HepG2 (cell line): Measurements from ENCODE around the gene ZC3H7B. TPM values are rescaled to one million over a fixed set of nuclear protein-coding genes. Genes with fewer than 3 reads are reported as not detected.

Experiments
- DNMT3B ChIP-seq: conservative IDR thresholded peaks from 2 replicates; pipeline ENCODE4 v1.6.1; 2016; ENCODE audit warnings: missing biosample characterization, control low read depth
- EZH2 ChIP-seq: conservative IDR thresholded peaks from 2 replicates; pipeline ENCODE4 v1.6.1; 2012; ENCODE audit warnings: mild to moderate bottlenecking, low read depth, low read length, moderate library complexity
- GABPA ChIP-seq, 2 experiments: IDR thresholded peaks; 2 replicates each; pipeline ENCODE4 v1.6.1; 2011 to 2016; ENCODE audit warnings: low read depth in 2 of 2, low read length in 1 of 2, missing biosample characterization in 1 of 2, missing genetic modification characterization in 1 of 2
- GATAD1 ChIP-seq: IDR thresholded peaks from 2 replicates; pipeline ENCODE4 v1.6.1; 2016; ENCODE audit warnings: missing genetic modification reagents, missing compliant biosample characterization
- MED8 ChIP-seq: sonication (generic); formaldehyde crosslinking; IDR thresholded peaks from 2 replicates; pipeline ENCODE4 v1.8.1; 2023; ENCODE audit warnings: mild to moderate bottlenecking, missing genetic modification reagents; ENCODE audit not compliant: insufficient replicate concordance
- MEIS2 ChIP-seq: sonication (generic); formaldehyde crosslinking; IDR thresholded peaks from 2 replicates; pipeline ENCODE4 v1.9.0; 2021; ENCODE audit warnings: mild to moderate bottlenecking, missing genetic modification reagents
- NFKB2 ChIP-seq: sonication (generic); formaldehyde crosslinking; IDR thresholded peaks from 2 replicates; pipeline ENCODE4 v1.4.0; 2020; ENCODE audit warnings: missing genetic modification reagents, borderline replicate concordance
- RCOR2 ChIP-seq: IDR thresholded peaks from 2 replicates; pipeline ENCODE4 v1.6.1; 2016; ENCODE audit warnings: missing biosample characterization, missing genetic modification reagents
- RFXAP ChIP-seq: sonication (generic); formaldehyde crosslinking; IDR thresholded peaks from 2 replicates; pipeline ENCODE4 v1.4.0; 2020; ENCODE audit warnings: missing genetic modification reagents, borderline replicate concordance
- RNF2 ChIP-seq: fragments of 450-650 bp; conservative IDR thresholded peaks from 2 replicates; pipeline ENCODE4 v1.6.1; 2016; ENCODE audit warnings: low read depth
- TAF1 ChIP-seq: sonication (generic); formaldehyde crosslinking; IDR thresholded peaks from 2 replicates; pipeline ENCODE4 v1.4.0; 2020; ENCODE audit warnings: missing genetic modification reagents
- TAF15 ChIP-seq: fragments of 200-400 bp; formaldehyde crosslinking; IDR thresholded peaks from one replicate; pipeline ENCODE4 v1.6.1; 2018; ENCODE audit warnings: mild to moderate bottlenecking, low read depth, low read length; ENCODE audit not compliant: poor library complexity, severe bottlenecking
- TBL1XR1 ChIP-seq: fragments of 150-350 bp; IDR thresholded peaks from 2 replicates; pipeline ENCODE4 v1.6.1; 2014; ENCODE audit warnings: borderline replicate concordance, low read length; ENCODE audit not compliant: partially characterized antibody
- TEAD3 ChIP-seq: optimal IDR thresholded peaks from 2 replicates; pipeline ENCODE3; 2016; ENCODE audit warnings: borderline replicate concordance
- TSC22D2 ChIP-seq: sonication (generic); formaldehyde crosslinking; IDR thresholded peaks from 2 replicates; pipeline ENCODE4 v1.5.1; 2020; ENCODE audit warnings: missing genetic modification reagents, mild to moderate bottlenecking, borderline replicate concordance
- ZBTB3 ChIP-seq: sonication (generic); formaldehyde crosslinking; IDR thresholded peaks from 2 replicates; pipeline ENCODE4 v1.4.0; 2020; ENCODE audit warnings: low read depth, mild to moderate bottlenecking, moderate library complexity, missing genetic modification reagents, borderline replicate concordance
- ZBTB7B ChIP-seq: sonication (generic); formaldehyde crosslinking; IDR thresholded peaks from 2 replicates; pipeline ENCODE4 v1.4.0; 2020; ENCODE audit warnings: missing genetic modification reagents
- ZFAT ChIP-seq: sonication (generic); formaldehyde crosslinking; conservative IDR thresholded peaks from 2 replicates; pipeline ENCODE4 v1.8.1; 2023; ENCODE audit warnings: missing genetic modification reagents, inconsistent platforms
- ZFP36L2 ChIP-seq: sonication (generic); formaldehyde crosslinking; IDR thresholded peaks from 2 replicates; pipeline ENCODE4 v1.4.0; 2020; ENCODE audit warnings: missing genetic modification reagents
- ZNF30 ChIP-seq: sonication (generic); formaldehyde crosslinking; IDR thresholded peaks from 2 replicates; pipeline ENCODE4 v1.5.0; 2020; ENCODE audit warnings: mild to moderate bottlenecking, missing genetic modification reagents
- ZNF577 ChIP-seq: sonication (generic); formaldehyde crosslinking; IDR thresholded peaks from 2 replicates; pipeline ENCODE4 v1.4.0; 2020; ENCODE audit warnings: mild to moderate bottlenecking, low read depth, missing genetic modification reagents, borderline replicate concordance
- ZNF660 ChIP-seq: sonication (generic); formaldehyde crosslinking; IDR thresholded peaks from 2 replicates; pipeline ENCODE4 v1.5.1; 2020; ENCODE audit warnings: mild to moderate bottlenecking, low read depth, missing genetic modification reagents, borderline replicate concordance
- ZNF777 ChIP-seq: sonication (generic); formaldehyde crosslinking; IDR thresholded peaks from 2 replicates; pipeline ENCODE4 v1.4.0; 2020; ENCODE audit warnings: missing genetic modification reagents
- ZSCAN31 ChIP-seq: sonication (generic); formaldehyde crosslinking; IDR thresholded peaks from 2 replicates; pipeline ENCODE4 v1.5.0; 2020; ENCODE audit warnings: low read depth, mild to moderate bottlenecking, missing genetic modification reagents
- polyA plus RNA-seq, 8 experiments: library from polyadenylated mRNA; depleted of rRNA in 3 of 8; stranded (reverse) in 7 of 8; unstranded in 1 of 8; fragments of >200 nt; fragmentation: Illumina TruSeq in 4 of 8; extraction: Trizol in 4 of 8; gene quantifications; 2 replicates each; pipeline versions ENCODE4 v1.2.1 to v1.2.3, GENCODE V29; 2011 to 2016; ENCODE audit warnings: low read depth in 4 of 8, missing spikeins in 1 of 8, mixed read lengths in 1 of 8; ENCODE audit not compliant: insufficient read depth in 1 of 8
- total RNA-seq, 5 experiments: library from RNA; depleted of rRNA; stranded (reverse); fragments of >200 nt; fragmentation: Illumina TruSeq; extraction: Trizol; gene quantifications; 2 replicates each; pipeline ENCODE4 v1.2.3, GENCODE V29; 2016; ENCODE audit warnings: low read depth in 1 of 5
- TF ChIP-seq, protein P1 (sequence below): fragments of 450-650 bp; IDR thresholded peaks from 2 replicates; pipeline ENCODE4 v1.6.1; 2017
- TF ChIP-seq, protein P2 (sequence below): sonication (generic); formaldehyde crosslinking; IDR thresholded peaks from 2 replicates; pipeline ENCODE4 v1.4.0; 2020; ENCODE audit warnings: missing genetic modification reagents
- TF ChIP-seq, protein P3 (sequence below): sonication (generic); formaldehyde crosslinking; IDR thresholded peaks from 2 replicates; pipeline ENCODE4 v1.4.0; 2020; ENCODE audit warnings: missing genetic modification reagents, low read depth, mild to moderate bottlenecking, borderline replicate concordance
- TF ChIP-seq, protein P4 (sequence below): IDR thresholded peaks from 2 replicates; pipeline ENCODE4 v1.6.1; 2016; ENCODE audit warnings: low read depth, borderline replicate concordance

The ZC3H7B gene
- total and polyA plus RNA-seq, 2 of the 13 experiments (the other 11 are each of a cell fraction or from before 2014, with no cell fraction given): 26.4 to 37.2 TPM

DNA sequence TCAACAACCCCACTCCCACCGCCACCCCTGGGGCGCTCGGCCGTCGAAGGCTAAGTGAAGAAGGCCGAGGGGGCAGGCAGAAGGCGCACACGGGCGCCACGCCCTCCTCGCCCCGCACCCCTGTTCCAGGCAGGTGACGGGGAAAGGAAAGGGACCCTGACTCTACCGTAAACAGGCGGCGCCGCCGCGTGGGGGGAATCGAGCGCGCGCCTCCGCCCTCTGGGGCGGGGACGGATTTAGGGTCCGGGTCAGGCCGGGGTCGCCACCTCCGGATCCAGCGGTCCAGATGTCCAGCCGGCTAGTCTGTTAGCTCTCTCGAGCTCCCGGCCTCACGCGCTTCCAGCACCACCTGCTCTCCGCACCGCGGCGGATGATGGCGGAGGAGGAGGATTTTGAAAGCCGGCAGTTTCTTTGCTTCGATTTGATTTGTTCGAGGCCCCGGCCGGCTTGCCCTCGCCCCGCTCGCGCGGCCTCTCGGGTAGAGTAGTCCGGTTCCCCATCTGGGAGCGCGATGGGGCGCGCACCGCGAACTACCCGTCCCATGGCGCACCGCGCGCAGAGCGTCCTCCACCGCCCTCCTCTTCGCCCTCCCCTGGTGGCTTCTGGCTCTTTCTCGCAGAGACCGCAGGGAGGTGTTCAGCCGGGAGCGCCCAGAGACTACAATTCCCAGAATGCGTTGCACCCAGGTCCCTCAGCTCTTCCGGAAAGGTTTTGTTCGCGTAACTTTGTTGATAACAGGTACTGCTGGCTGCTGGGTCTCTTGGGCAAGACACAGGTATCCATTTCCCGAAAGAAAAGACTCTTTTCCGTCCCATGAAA is 15.3 kb upstream of the ZC3H7B start, which contains the start of gene RANGAP1 (continued):
- TF ChIP-seq, protein P1, sequence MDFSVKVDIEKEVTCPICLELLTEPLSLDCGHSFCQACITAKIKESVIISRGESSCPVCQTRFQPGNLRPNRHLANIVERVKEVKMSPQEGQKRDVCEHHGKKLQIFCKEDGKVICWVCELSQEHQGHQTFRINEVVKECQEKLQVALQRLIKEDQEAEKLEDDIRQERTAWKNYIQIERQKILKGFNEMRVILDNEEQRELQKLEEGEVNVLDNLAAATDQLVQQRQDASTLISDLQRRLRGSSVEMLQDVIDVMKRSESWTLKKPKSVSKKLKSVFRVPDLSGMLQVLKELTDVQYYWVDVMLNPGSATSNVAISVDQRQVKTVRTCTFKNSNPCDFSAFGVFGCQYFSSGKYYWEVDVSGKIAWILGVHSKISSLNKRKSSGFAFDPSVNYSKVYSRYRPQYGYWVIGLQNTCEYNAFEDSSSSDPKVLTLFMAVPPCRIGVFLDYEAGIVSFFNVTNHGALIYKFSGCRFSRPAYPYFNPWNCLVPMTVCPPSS: no peak
- TF ChIP-seq, protein P2, sequence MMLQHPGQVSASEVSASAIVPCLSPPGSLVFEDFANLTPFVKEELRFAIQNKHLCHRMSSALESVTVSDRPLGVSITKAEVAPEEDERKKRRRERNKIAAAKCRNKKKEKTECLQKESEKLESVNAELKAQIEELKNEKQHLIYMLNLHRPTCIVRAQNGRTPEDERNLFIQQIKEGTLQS (CRISPR knock-in tag): no peak
- TF ChIP-seq DNMT3B (CRISPR knock-in tag): no peak
- TF ChIP-seq, protein P3, sequence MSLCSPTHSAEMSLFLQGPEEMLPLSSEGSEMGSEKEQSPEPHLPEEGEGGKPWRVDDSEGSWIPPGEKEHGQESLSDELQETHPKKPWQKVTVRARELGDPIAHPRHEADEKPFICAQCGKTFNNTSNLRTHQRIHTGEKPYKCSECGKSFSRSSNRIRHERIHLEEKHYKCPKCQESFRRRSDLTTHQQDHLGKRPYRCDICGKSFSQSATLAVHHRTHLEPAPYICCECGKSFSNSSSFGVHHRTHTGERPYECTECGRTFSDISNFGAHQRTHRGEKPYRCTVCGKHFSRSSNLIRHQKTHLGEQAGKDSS: 0 out of 2 replicates have a peak, but pooled peaks have one; percentile 33
- peak; percentile 65 for TF ChIP-seq GATAD1 (CRISPR knock-in tag)
- TF ChIP-seq RNF2: 0 out of 2 replicates have a peak, but pooled peaks have one; percentile 19
- no peak for TF ChIP-seq MED8
- peak; percentile 59 for TF ChIP-seq GABPA (IDR thresholded peaks at IDR 0.05; ENCODE audit: low read depth, low read length)
- peak; percentile 94 for TF ChIP-seq GABPA (CRISPR knock-in tag; IDR thresholded peaks at IDR 0.05; ENCODE audit: low read depth)
- no peak for TF ChIP-seq ZBTB7B
- no peak for TF ChIP-seq EZH2
- TF ChIP-seq ZSCAN31 (CRISPR knock-in tag): peak; percentile 65; the same call in 1 of the 2 replicates
- peak; percentile 70; the same call in 1 of the 2 replicates for TF ChIP-seq ZNF777 (CRISPR knock-in tag)
- no peak for TF ChIP-seq ZFP36L2
- TF ChIP-seq ZNF577 (CRISPR knock-in tag): no peak
- TF ChIP-seq TAF15: no peak
- TF ChIP-seq TAF1 (CRISPR knock-in tag): peak; percentile 63; the same call in 1 of the 2 replicates
- TF ChIP-seq RCOR2 (CRISPR knock-in tag): no peak
- peak; percentile 46 for TF ChIP-seq TBL1XR1
- TF ChIP-seq ZFAT (CRISPR knock-in tag): 0 out of 2 replicates have a peak, but pooled peaks have one; percentile 35
- TF ChIP-seq, protein P4, sequence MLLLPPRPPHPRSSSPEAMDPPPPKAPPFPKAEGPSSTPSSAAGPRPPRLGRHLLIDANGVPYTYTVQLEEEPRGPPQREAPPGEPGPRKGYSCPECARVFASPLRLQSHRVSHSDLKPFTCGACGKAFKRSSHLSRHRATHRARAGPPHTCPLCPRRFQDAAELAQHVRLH: peak; percentile 60; the same call in 1 of the 2 replicates
- TF ChIP-seq TSC22D2 (CRISPR knock-in tag): no peak
- peak; percentile 18; the same call in 1 of the 2 replicates for TF ChIP-seq MEIS2 (CRISPR knock-in tag)
- TF ChIP-seq ZBTB3 (CRISPR knock-in tag): no peak
- peak; percentile 25 for TF ChIP-seq TEAD3 (CRISPR knock-in tag)
- peak; percentile 69; the same call in 1 of the 2 replicates for TF ChIP-seq RFXAP (CRISPR knock-in tag)
- peak; percentile 66; the same call in 1 of the 2 replicates for TF ChIP-seq NFKB2 (CRISPR knock-in tag)
- no peak for TF ChIP-seq ZNF30 (CRISPR knock-in tag)
- TF ChIP-seq ZNF660 (CRISPR knock-in tag): no peak
